ENCODE results near the gene OR13D1.
"Not testable (repeated sequence)": the region's sequence is repeated elsewhere in the genome, so short reads cannot be mapped to it uniquely, and the experiment has no call there.

The OR13D1 gene

GRCh38 chr9:104694218-104694617, at the start of gene OR13D1:
Gene OR13D1, plus strand, starts transcription at chr9:104694518. Its CDS starts 0 bp downstream, at chr9:104694518.
- DNase-seq: no peak

GRCh38 chr9:104658496-104659195, 35.7 kb upstream of the OR13D1 start:
- DNase-seq: no peak

- no peak for DNase-seq
These were observed 18.7 kb upstream of the OR13D1 start for GRCh38 chr9:104675611-104676010.

- DNase-seq: no peak
These were observed 11.7 kb upstream of the OR13D1 start for GRCh38 chr9:104682642-104683041.

GRCh38 chr9:104686081-104686480, 8.2 kb upstream of the OR13D1 start:
- DNase-seq: no peak

- DNase-seq: no peak
These were observed 6.0 kb downstream of the OR13D1 start for GRCh38 chr9:104700306-104700705.

- not testable (repeated sequence) for DNase-seq
These were observed 14.4 kb downstream of the OR13D1 start for GRCh38 chr9:104708737-104709136.

- no peak for DNase-seq
These were observed 17.3 kb downstream of the OR13D1 start for GRCh38 chr9:104711604-104712003.

- no peak for DNase-seq
These were observed 30.7 kb downstream of the OR13D1 start for GRCh38 chr9:104725014-104725413.

GRCh38 chr9:104738452-104738851, 44.1 kb downstream of the OR13D1 start:
- DNase-seq: no peak

GRCh38 chr9:104740621-104741020, 46.3 kb downstream of the OR13D1 start:
- DNase-seq: no peak

- no peak for DNase-seq
These were observed 49.2 kb downstream of the OR13D1 start for GRCh38 chr9:104743376-104743985.
